Activated naive CD4-positive, alpha-beta T cell treated with Interleukin-2 at 50 U/mL for 16 hours (primary cell): Measurements from ENCODE around the gene ISX.

Experiments
- DNase-seq: peaks from one replicate; pipeline ENCODE4 v3.0.0-alpha.2; 2020

ISX gene

DNA sequence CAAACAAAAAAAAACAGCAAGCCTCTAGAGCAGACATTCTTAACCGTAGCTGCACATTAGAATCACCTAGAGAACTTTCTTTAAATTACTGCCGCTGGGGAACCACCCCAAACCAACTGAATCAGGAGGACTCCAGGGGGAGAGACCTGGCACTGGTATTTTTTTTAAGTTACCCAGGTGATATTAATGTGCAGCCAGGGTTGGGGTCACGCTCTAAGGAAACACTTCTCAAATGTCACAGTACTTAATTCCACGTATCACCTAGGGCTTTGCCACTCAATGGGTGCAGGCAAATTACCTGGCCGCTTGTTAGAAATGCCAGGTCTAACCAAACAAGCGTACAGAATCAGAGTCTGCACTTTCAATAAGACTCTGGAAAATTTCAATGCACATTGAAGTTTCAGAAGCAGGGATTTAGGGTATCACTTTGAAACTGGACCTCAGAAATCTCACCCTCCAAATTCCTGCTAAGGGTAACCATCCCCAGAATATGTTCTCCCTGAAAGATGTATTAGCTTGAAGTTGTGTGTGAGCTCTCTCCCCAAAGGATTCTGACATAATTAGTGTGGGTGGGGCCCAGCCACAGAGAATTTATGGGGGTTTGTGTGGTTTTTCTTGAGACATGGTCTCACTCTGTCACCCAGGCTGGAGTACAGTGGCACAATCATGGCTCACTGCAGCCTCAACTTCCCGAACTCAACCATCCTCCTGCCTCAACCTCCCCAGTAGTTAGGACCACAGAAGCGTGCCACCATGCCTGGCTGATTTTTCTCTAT is 12.7 kb upstream of the ISX start:
- no peak for DNase-seq

DNA sequence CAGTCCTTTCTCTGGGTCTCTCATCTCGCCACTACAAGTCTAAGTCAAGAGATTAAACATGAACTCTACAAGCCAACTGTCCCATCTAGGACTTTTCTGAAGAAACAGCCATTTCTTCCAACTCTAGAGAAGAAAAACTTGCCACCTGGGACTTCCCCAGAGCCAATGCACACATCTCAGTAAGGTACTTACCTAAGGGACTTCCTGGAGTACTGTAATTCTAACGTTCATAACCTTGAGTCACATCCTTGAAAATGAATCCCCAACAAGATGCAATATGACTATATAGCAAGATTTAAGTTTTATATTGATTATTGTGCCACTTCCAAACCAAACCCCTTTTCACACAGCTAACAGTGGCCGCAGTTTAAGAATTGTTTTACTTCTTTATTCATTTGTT is 11.9 kb upstream of the ISX start:
- no peak for DNase-seq

DNA sequence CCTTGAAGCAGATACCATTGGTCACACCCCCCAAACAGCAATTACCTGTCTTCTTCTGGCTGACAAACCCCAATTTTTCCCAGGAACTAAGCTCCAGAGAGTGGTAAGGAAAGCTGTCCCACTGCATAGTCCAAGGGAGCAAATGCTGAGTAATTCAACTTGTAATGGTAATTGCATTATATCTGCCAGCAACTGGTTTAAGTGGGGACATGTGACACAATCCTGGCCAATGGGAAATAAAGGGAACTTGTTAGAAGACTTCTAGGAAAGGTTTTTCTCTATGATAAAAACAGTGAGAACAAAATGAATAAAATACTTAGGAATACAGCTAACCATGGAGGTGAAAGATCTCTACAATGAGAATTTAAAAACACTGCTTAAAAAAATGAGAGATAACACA is 9.5 kb upstream of the ISX start:
- DNase-seq = no peak

DNA sequence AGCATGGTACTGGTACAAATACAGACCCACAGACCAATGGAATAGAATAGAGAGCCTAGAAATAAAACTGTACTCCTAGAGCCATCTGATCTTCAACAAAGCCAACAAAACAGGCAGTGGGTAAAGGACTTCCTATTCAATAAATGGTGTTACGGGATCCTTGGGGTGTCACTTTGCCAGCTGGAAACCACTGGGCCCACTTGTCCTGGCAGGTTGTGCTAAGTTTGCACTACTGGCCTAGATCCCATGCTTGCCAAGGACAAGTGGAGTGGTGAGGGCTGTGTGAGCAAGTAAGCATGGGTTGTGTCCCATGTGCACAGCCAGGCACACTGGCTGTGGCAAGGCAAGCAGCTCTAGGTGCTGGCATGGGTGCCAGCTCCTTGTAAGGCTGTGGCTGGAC is 8.8 kb upstream of the ISX start:
- DNase-seq = no peak

DNA sequence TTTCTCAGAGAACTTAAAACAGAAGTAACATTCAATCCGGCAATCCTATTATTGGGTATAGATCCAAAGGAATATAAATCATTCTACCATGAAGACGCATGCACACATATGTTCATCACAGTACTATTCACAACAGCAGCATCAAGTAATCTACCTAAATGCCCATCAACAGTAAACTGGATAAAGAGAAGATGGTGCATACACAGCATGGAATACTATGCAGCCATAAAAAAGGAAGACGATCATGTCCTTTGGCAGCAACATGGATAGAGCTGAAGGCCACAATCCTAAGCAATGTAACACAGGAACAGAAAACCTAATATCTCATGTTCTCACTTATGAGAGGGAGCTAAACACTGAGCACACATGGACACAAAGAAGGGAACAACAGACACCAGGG is 6.3 kb upstream of the ISX start:
- no peak for DNase-seq

DNA sequence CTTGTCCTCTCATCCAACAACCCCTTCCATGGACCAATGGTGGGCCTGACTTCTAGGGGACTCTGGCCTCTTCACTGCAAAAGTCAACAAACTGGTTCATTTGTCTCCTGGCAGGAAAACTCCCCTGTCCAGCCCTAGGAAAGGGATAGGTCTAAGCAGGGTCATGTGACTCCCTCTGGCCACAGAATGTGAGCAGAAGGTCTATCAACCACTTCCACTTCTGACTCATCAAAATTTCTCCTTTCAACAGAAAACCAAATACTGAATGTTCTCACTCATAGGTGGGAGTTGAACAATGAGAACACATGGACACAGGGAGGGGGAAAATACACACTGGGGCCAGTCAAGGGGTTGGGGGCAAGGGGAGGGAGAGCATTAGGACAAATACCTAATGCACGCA is 1.3 kb upstream of the ISX start:
- no peak for DNase-seq

DNA sequence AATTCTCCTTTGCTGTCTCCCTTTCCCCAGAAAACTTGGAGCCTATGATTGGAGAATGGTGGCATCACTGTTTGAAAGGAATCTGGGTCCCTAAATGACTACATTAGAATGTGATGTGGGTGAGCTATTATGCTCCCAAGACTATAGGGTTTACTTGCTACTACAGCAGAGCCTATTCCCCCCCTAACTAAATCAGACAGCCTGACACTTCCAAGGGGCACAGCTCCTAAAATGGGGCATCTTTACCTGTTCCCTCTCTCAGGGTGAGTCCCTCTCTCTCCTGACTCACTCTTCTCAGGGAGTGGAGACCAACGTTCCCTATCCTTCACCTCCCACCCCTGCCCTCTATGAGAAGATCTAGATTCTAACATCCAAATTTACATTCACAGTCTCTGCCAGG is 775 bp upstream of the ISX start:
- DNase-seq = no peak

DNA sequence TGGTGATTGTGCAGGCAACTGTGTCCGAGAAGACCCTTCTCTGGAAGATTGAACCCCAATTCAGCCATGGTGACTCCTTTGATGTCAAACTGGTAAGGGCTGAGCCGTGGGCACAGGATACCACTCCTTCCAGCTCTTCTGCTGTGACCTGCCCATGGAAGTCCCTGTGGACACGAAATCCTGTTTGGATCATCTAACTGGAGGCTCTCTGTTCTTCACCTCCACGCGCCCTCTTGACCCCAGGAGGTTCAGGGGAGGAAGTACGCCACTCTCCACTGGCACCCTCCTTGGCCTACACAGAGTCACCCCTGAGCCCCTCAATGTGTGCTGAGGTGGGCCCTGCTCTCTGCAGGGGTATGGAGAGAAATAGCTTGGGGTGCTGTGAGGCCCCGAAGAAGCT is 810 bp downstream of the ISX start:
- no peak for DNase-seq

DNA sequence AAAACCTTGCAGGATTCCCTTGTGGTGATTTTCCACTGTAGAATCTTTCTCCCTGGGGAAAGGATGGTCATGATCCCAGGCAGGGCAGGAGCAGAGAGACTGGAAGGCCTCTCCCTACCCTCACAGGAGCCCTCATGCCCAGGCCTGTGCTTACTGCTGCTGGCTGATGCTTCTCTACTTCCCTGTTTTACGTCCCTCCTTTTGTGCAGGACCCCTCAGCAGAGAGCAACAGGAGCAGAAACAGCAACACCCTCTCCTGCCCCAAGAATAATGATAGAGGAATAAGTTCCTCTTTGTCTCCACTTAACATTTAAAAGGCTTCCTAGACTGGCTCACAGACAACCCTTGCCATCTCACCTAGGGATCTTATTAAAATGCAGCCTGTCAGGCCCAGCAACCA is 3.6 kb downstream of the ISX start:
- no peak for DNase-seq

DNA sequence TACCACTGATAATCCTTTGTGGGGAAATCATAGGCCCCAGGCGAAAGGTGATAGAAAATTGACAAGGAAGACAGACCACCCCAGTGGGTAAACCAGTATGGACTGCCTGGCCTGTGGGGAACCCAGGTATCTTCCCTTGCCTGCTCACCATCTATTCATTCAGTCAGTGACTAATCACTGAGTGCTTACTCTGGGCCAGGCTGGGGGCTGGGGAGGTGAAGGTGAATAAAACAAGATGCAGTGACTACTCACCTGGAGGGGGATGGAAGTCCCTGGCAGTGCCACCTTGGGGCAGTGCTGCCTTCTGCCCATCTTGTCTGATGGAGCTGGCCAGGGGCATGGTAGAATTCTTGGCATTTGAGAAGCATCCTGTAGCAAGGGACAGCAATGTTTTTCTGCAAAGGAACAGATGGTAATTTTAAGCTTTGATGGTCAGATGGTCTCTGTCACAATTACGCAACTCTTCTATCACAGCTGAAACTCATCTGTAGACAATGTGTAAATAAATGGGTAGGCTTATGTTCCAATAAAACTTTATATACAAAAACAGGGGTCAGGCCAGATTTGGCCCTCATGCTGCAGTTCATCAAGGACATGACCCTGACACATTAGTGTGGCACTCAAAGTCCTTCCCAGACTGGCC is 4.6 kb downstream of the ISX start:
- DNase-seq = no peak

DNA sequence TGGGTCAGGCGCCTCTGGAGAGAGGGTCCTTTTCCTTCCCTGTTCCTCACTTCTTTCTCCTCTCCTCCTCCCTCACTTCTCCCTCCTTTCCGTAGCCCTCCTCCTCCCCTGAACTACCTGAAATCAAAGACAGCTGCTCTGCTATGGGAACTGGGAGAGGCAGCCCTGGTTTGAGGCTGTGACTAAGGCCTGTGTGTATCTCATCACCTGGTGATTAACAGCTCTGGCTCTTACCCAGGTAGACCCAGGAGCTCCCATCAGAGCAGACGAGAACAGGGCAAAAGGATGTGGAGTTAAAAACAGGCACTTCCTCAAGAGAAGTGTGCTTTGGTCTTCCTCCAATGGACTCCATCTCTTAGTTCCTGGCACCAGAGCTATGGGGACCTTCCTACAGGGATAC is 5.8 kb downstream of the ISX start:
- DNase-seq = no peak

DNA sequence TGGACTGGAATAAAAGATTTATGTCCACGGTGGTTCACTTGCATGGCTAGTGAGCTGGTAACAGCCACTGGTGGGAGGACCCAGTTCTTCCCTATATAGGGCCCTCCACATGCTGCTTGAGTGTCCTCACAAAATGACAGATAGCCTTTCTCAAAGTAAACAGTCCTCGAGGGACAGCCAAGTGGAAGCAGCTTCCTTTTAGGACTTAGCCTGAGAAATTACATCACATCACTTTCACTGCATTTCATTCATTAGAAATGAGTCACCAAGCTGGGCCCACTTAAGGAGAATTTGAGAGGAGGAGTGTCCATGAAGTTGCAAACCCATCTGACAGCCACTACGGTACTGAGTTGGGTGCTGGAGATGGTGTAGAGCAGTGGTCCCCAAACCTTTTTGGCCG is 7.0 kb downstream of the ISX start:
- DNase-seq = no peak

DNA sequence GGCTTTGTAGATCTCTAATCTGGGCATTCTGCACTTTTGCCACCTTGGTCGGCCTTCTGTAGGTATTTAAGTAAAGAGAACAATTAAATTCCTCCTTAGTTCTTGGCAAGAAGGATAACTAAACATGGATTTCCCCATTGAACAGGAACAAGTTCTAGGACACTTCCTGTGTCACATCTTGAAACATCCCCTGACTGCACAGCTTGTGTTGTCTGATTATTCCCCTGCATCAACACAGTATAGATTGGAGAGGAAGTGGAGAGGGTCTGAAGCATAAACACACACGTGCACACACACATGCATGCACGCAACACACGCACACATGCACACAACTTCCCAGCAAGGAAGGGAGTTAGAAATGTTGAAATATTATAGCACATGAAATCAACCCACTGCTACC is 8.6 kb downstream of the ISX start:
- DNase-seq = no peak

DNA sequence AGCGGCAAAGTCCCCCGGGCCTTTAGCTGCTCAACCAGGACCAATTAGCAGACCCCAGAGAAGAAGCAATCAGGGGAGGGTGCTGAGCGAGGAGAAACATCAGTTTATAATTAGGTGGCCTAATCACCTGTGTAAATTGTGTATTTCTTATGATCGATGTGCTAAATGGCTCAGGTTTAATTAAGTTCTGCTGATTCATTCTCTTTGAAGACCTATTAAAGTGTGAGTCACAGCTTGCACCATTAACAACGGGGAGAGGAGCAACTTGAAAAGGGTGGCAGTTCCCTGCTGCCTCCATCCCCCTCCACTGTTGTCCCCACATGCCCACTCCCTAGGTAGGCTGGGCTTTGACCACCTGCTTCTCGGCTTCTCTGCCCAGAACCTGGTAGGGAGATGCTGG is 10.7 kb downstream of the ISX start:
- no peak for DNase-seq

DNA sequence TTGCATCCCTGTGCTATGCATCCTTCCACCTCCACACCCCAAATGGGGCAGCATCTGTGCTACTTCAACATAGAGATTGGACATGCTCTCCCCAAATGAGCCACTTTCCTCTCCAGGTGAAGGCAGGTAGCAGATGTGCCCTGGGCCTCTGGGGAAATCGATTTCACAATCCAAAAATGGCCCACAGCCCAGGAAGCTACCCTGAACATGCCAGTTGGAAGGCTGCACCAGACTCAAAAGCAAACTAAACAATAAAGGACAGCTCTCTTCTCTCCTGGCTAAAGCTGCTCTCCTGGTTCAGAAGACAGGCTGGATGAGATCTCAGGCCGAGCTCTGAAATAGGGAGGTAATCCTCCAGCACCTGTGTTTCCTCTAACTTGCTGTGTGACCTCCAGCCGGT is 19.7 kb downstream of the ISX start:
- DNase-seq = no peak

DNA sequence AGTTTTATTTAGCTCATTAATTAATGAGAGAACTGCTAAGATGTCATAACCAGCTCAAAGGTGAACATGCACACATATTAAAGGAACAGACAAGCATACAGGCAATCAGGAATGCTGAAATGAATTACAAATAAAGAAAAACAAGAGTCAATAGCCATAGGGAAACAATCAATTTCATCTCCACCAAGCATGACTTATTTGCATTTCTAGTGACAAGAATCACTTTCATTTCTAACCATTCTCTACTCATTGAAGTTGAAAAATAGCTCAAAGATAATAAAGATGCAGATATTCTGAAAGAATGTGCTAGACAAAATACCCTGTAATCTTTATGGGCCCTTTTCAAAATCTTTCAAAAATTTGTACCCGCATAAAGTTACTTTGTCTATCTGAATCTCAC is 23.2 kb downstream of the ISX start:
- DNase-seq = no peak

DNA sequence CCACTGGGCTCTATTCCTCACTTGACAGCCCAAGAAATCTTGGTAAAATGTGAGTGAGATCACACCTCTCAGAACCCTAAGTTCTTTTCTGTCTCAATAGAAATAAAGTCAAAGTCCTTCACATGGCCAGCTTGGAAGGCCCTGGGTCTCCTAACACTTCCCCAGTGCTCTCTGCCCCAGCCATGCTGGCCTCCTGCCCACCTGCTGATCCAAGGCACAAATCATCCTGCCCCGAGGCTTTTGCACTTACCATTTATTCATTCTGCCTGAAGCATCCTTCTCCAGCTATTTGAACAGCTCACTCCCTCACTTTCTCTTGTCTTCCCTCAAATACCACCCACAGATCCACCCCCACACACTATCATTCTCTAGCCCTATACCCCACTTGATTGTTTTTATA is 26.4 kb downstream of the ISX start:
- no peak for DNase-seq

DNA sequence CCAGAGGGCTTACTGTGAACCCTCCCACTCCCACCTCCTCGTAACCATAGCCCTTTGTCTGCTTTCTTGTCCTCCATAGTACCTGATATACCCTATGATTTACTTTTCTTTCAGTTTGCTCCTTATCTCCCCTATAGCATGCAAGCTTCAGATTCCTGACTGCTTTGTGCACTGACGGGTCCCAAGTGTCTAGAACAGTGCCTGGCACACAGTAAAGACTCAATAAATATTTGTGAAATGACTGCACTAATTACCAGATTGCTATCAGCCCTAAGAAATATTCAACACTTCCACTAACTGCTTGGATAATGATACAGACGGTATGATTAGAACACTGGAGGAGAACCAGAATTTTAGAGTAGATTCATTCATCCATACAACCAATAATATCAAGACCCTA is 33.0 kb downstream of the ISX start:
- DNase-seq = no peak

DNA sequence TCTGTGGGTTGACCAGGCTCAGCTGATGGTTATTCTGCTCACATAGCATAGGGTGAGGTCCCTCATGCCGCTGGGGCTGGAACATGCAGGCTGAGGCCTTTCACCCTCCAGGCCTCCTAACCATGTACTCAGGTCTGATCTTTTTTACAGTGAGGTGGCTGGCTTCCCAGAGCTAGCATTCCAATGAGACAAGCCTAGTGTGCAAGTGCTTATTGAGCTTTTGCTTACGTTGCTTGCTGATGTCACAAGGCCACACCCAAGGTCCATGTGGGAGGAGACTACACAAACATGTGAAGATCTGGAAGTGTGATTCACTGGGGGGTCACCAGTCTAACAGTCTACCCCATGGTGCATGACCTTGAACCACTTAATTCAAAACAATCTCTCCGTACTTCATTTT is 33.9 kb downstream of the ISX start:
- no peak for DNase-seq

DNA sequence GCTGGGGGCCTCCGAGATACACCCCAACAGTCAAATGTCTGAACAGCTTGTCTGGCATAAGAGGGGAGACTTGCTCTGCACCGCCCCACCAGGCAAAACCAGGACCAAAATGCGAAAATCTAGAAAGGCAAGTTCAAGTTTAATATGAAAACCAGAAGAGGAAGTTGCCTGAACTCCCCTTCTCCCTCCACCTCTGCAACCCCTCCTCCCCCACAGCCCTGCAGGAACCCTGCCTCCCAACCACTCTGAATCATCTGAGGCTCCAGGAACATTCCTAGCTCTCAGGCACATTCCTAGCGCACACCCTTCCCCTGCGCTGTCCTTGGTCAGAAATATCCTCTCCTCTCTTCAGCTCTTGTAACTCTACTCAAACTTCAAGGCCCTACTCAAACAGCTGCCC is 36.7 kb downstream of the ISX start:
- DNase-seq = no peak

DNA sequence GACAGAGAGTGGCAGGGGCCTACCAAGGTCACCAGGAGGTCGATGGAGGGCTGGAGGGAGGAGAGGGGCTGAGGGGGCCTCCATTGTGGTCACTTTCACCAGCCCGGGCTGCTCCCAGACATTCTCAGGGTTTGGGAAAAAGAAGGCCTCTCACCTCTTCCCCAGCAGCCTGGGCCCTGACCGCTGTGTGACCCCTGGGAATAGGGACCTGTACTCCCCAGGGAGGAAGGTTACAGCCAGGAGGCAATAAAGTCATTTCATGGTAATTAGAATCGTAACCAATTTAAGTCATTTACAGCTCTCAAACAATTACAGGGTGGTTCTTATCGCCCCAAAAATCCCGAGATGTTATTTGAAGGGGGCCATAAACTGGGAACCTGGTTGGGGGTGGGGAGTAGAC is 37.8 kb downstream of the ISX start:
- no peak for DNase-seq

DNA sequence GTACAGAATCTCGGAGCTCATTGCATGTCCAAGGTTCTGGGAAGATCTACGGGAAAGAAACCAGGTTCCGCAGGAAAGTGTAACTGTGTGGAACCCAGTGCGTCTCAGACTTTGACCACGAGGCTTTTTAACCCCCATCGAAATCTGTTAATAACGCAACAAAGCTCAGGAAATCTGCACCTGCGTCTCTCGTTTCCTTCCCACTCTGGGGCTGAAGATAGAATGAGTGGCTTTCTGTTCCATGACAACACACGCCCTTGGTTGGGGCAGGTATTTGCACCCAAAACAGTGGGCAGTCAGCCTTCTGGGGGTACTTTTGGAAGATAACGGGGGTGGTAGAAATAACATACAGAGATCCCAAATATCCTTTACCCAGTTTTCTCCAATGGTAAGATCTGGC is 38.5 kb downstream of the ISX start:
- DNase-seq = no peak

DNA sequence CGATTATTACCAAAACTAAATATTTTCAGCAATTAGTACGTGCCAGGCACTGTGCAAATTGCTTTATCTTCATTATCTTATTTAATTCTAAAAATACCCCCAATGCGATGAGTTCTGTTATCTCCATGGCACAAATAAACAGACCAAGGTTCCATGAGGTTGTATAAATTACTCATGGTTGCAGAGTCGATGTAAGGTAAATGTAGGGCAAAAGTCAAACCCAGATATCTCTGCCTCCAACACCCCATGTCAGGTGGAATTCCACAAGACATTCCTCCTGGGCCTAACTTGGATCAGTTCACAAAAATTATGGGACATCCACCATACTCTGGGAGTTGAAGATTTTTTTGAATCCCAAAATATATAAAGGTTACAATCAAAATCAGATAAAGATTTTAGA is 43.7 kb downstream of the ISX start:
- no peak for DNase-seq

DNA sequence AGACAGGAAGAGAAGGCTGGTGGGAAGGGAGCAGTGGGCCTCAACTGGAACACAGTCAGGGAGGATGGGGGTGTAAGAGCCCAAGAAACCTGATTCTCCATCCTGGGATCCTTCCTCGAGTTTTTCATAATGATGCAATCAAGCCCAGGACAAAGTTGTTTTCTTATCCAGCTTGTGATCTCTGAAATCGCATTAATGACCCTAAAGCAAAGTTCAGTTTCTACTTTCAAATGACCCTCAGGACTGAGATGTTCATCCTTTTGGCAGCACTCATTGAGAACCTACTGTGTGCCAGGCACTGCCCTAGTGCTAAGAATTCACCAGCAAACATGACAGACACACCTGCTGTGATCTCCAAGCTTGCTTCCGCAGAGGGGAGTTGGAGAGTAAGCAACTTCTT is 45.3 kb downstream of the ISX start:
- DNase-seq = no peak

DNA sequence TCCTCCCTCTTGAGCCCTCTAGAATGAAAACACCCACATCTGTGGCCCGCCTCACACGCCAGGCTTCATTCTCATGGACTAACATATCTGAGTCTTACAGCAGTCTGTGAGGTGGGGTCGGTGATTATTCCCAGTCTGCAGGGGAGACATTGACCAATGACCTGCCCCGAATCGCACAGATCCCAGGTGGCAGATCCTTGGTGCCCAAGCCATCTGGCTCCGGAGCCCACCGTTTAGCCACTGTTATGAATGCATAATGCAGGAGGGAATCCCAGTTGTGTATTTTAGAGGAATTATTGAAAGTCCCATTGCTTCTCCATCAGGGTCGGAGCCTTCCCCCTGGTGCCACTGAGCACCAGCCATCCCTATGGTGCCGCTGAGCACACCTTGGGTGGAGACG is 47.4 kb downstream of the ISX start:
- DNase-seq = no peak
